ENCODE data around the gene TECPR1.
"Not testable (repeated sequence)": the region's sequence is repeated elsewhere in the genome, so short reads cannot be mapped to it uniquely, and the experiment has no call there.

Gene TECPR1

GRCh38 chr7:98225913-98226614, 26.0 kb downstream of the TECPR1 start:
- DNase-seq, result no peak

GRCh38 chr7:98224701-98225181, 27.3 kb downstream of the TECPR1 start:
- DNase-seq, result no peak

- DNase-seq, result no peak
Observed at GRCh38 chr7:98223898-98224700, 27.9 kb downstream of the TECPR1 start.

DNA sequence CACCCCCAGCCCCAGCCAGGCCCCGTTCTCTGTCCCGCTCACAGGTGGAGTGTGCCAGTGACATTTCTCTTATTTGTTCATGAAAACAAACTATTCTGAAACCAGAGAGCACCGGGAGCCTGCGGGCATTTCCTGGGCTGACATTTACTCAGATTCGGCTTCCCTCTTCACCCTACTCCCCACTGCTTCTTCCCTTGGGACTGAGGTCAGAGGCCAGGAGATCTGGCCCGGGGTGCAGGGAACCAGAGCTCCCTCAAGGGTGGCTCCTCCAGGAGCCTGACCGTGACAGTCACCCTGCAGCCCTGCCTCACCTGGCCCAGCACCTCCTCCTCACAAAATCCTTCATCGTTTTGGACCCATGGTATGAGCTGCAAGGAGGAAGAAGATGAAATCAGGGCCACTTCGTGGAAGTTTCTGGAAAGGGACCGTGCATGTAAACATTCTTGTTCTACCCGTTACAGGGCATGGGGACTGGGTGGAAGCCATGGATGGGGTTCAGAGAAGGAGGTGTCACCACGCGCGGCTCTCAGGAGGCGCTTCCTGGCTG, 28.6 kb downstream of the TECPR1 start:
- no peak for DNase-seq

DNA sequence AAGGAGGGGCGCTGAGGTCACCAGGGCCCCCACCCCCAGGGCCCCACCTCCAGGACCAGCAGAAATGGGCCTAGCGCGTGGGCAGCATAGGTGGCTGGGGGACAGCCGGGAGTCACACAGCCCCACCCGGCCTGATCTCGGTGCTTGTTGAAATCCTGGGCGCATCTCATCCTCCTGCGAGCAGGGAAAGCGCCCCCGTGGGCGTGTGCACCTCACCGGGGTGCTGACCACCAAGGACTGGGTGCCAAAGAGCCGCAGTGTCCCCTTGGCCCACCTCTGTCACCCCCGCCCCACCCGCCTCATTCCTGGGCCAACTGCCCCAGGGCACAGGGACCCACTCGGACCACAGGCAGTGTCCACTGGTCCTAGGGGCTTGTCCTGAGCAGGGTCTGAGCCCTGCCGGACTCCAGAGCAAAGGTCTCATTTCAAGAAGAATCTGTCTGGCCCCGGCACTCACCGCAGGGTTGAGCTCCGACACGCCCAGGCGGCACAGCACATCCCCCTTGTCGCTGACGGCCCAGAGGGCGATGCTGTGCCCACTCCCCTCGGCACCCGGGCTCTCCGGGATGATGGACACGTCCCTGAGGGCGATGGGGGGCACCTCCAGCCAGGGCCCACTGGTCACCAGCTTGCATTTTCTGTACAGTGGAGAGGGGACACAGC, 29.4 kb downstream of the TECPR1 start:
- no peak for DNase-seq

GRCh38 chr7:98221611-98222532, 30.2 kb downstream of the TECPR1 start:
- no peak for DNase-seq

- not testable (repeated sequence) for DNase-seq
Observed at GRCh38 chr7:98219382-98219781, 32.6 kb downstream of the TECPR1 start.

DNA sequence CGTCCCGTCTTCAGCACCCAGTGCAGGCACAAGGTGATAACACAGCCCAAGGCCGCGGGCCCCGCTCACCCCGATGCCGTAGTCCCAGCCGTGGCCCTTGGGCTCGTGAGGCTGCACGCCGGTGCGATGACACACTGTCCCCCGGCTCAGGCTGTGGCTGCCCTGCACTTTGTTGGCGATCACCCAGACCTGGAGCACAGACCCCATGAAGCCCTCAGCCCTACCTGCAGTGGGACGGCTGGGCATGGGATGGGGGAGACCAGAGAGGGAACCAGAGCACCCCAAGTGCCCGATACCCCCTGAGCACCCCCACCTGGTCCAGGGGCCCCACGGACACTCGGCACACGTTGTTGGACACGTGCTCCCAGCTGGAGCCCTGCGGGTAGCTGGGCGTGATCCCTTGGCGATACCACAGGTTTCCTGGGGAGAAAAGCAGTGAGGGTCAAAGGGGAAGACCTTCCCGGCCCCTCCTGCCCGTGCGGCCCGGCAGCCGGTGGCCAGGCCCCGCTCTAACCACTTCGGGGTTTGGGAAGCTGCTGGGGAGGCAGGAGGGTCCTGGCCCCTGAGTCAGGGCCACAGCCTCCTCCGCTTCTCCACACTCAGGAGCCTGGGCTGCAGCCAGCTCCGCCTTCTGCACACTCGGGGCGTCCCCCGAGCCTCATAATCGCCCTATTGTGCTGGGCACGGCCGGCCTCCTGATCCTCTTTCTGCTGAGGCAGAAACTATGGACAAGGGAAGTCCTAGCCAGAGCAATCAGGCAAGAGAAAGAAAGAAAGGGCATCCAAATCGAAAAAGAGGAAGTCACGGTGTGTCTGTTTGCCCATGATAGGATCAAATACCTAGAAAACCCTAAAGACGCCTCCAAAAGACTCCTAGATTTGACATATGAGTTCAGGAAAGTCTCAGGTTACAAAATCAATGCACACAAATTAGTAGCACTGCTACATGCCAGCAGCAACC, 34.1 kb downstream of the TECPR1 start:
- DNase-seq, result no peak

DNA sequence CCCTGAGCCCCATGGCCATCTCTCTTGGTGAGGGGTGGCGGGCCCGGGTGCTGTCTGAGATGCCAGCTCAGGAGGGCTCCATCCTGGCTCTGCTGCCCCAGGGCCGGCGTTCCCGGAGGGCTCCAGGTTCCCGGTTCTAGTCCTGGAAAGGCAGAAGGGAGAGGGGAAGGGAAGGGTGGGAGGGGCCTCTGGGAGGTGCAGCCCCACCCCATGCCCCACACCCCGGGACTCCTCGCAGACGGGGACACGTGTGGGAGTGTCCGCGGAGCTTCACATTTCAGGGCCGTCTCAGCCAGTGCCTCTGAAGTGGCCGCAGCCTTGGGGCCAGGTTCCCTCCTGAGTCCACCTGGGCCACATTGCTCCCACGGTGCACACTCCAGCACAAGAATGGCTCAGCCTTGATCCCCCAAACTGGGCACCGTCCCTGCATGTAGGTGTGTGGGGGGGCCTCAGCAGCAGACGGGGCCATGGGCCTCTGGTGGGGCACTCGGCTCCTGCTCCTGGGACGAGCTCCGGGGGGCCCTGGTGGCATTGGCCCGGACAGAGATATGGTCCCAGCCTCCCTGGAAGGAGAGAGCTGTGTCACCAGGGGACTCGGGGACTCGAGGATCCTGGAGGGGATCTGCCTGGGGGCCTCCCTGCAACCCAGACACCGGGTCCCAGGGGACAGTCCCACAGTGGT, 35.0 kb downstream of the TECPR1 start:
- DNase-seq, result no peak

GRCh38 chr7:98215561-98216495, 36.2 kb downstream of the TECPR1 start:
- DNase-seq, result peak; percentile 29

DNA sequence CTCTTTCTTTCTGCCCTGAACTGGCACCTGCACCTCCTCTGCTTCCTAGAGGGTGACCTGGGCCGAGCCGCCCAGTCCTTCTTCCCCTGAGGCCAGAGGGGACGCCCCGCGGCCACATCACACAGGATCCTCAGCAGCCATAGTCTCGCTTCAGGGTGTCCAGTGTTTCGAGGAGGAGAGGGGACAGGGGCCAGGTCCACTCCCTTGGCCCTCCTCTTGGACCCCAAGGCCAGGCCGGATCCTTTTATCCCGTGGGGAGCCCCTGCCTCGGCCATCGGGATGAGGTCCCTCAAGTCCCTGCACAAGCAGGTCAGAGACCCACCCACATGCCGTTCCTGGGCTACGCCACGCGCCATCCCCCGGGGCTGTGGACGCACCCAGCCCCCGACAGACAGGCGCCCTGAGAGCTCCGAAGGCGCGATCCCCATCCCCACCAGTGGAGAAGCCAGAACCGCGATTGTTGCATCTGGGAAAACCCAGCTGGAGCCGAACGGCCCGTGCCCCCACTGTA, 37.2 kb downstream of the TECPR1 start:
- DNase-seq, result no peak

GRCh38 chr7:98213888-98214810, 37.9 kb downstream of the TECPR1 start:
- DNase-seq, result no peak

- no peak for DNase-seq
Observed at GRCh38 chr7:98213296-98213887, 38.6 kb downstream of the TECPR1 start.

- no peak for DNase-seq
Observed at GRCh38 chr7:98212532-98213041, 39.4 kb downstream of the TECPR1 start.

DNA sequence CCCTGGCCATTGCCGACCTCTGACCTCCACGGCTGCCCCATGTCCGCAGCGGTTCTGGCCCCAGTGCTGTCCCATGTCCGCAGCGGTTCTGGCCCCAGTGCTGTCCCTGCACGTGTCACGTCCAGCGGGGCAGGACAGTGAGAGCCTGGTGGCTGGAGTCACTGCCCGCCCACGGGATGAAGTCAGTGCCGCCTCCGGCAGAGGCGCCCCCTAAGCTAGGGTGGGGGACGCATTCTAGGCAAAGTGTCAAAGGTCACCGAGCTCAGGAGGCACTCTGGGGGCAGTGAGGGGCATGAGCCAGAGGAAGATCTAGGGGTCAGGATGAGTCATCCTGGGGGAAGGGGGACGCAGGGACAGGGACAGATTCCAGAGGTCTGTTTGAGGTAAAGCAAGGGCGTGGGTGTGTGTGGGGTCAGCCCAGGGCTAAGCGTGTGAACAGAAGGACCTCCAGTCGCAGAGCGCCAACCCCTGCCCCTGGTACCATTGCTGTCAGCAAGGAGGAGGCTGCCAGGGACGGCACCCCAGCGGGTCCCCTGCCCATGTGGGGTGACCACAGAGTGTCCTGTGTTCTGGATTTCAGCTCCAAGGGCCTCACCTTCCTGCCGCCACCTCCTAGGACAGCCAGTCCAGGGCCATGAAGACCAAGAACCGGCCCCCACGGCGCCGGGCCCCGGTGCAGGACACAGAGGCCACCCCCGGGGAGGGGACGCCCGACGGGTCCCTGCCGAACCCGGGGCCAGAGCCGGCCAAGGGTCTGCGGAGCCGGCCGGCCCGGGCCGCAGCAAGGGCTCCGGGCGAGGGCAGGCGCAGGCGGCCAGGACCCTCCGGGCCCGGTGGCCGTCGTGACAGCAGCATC, 40.1 kb downstream of the TECPR1 start:
- DNase-seq, result no peak

GRCh38 chr7:98211221-98211675, 40.8 kb downstream of the TECPR1 start, which contains the start of gene BHLHA15:
TSS of gene BHLHA15 (plus strand) at chr7:98211439. CDS start at chr7:98212310, 871 bp downstream.
- peak; percentile 65 for DNase-seq

All from NCI-H345 (cell line).